Cardiac fibroblast (primary cell): Measurements from ENCODE around the gene ALG1.
"Not testable (repeated sequence)": the region's sequence is repeated elsewhere in the genome, so short reads cannot be mapped to it uniquely, and the experiment has no call there.

Experiments
- DNase-seq, 2 donors: peaks; one replicate each; pipeline versions ENCODE4 v3.0.0 to v3.0.0-alpha.2; 2010; ENCODE audit warnings: low read depth in 2 of 2
- H3K4me3 ChIP-seq, 2 donors: replicated peaks in 1 of 2; 1 replicate in 1 of 2; 2 replicates in 1 of 2; pipeline ENCODE4 v1.5.1; 2011; ENCODE audit warnings: low read depth in 2 of 2, low read length in 2 of 2, mild to moderate bottlenecking in 2 of 2, moderate library complexity in 1 of 2
- CTCF ChIP-seq: IDR thresholded peaks from one replicate; pipeline ENCODE4 v1.5.1; 2011; ENCODE audit warnings: low read depth, mild to moderate bottlenecking, low read length, inconsistent platforms

ALG1 gene

GRCh38 chr16:5084802-5085201 lies 13.2 kb downstream of the ALG1 start:
- DNase-seq: peak; percentile 66 to 73
- H3K4me3 ChIP-seq: not testable (repeated sequence)
- TF ChIP-seq CTCF: peak; percentile 64

GRCh38 chr16:5085716-5086115 lies 14.1 kb downstream of the ALG1 start:
- H3K4me3 ChIP-seq, DNase-seq: not testable (repeated sequence)

DNA sequence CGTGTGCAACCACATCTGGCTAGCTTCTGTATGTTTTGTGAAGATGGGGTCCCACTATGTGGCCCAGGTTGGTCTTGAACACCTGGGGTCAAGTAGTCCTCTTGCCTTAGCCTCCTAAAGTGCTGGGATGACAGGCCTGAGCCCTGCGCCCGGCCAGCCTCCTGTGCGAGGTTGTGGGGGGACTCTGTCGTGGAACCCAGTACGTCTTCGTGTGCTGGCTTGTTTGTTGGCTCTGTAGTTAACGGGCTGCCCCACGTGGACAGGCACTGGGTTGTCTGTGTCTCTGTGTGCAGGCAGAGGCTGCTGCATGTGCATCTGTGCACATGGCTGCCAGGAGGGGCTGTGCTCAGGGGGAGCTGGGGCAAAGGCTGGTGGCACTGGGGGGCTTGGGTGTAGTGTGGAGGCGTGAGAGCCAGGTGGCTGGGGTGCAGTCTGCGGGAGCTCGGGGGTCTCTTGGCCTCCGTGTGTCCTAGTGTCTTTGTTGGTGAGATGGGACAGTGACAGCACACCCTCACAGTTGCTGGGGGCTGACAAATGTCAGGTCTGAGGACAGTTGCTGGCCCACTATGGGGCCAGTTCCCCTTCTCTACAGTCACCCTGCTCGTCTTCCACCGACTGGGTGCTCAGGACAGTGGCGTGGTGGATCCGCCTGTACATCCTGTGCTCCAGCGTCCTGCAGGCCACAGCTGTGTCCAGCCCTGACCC lies 16.6 kb downstream of the ALG1 start:
- not testable (repeated sequence) for DNase-seq, H3K4me3 ChIP-seq

DNA sequence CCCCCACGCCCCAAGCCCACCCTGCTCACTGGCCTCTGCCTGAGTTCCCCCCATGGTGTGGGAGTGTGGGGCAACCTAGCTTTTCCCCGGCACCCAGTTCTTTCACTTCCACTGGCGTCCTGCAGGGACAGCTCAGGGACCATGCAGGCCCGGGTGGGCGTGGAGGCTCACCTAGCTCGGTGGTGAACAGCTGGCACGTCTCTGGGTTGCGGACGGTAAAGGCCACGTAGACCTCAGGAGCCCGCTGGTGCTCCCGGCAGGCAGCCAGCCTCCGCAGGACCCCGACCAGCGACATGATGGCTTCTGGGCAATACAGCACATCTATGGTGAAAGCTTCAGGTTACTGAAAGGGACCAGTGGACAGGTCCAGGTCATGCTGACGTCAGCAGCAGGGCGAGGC lies 17.3 kb downstream of the ALG1 start:
- DNase-seq, H3K4me3 ChIP-seq: not testable (repeated sequence)

- not testable (repeated sequence) for DNase-seq, H3K4me3 ChIP-seq
Observed at GRCh38 chr16:5089911-5090555, 18.4 kb downstream of the ALG1 start.

GRCh38 chr16:5090592-5090991 lies 18.9 kb downstream of the ALG1 start:
- H3K4me3 ChIP-seq, DNase-seq: not testable (repeated sequence)

DNA sequence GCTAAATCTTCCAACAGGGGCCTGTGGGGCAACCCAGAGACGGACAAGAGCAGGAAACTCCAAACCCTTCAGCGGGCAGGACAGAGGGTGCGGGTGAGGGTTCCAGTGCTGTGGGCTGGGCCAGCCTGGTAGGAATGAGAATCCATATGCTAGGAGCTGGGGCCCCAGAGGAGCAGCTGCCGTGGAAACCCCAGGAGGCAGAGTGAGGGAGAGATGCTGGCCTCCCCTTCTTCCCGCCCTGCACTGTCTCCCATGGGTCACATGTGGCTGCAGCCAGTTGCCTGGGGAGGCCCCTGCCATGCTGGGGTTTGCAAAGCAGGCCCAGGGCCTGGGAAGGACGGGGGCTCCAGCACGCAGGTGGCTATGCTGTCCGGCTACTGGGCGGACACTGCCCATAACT lies 21.4 kb downstream of the ALG1 start:
- not testable (repeated sequence) for H3K4me3 ChIP-seq, DNase-seq

DNA sequence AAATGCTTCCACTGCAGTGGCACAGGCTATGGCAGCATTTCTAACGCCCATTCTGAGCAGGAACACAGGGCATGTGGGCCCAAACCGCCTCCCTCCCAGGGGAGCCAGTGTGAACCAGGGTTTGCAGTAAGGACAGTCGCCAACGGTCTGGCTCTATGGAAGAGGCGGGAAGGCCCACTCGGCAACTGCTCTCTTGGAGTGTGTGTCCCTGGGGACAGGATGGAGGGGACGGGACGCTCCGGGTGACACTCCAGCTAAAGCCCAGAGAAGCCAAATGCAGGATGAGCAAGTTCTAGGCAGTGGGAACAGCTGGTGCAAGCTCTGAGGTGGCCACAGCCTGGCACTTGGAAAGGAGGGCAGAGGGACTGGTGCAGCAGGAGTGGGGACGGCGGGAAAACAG lies 22.1 kb downstream of the ALG1 start:
- H3K4me3 ChIP-seq, DNase-seq: not testable (repeated sequence)

- DNase-seq, H3K4me3 ChIP-seq: not testable (repeated sequence)
Observed at GRCh38 chr16:5095145-5095830, 23.6 kb downstream of the ALG1 start.

DNA sequence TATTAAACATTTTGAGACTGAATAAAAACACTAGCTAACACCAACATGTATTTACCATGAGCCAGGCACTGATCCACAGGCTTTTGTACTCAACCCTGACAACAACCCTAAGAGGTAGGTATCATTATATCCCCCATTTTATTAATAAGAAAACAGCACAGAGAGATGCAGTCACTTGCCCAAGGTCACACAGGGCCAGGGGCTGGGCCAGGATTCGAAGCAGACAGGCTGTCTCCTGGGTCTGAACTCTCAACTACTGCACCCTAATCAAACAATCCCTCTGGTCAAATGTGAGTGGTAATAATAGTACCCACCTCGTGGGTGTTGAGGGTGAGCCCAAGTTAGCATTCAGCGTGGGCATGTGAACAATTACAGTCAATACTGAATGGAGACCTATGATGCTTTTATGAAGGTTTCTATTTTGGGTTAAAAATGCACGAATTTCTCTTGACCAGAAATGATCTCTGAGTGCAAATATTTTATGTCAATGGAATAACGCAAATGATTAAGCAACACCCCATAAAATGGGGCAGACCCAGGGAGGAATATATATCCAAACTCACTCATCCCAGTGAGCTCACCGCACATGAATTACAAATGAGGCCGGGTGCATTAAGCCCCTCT lies 24.9 kb downstream of the ALG1 start:
- not testable (repeated sequence) for DNase-seq
- peak overlapping the region; percentile 57 to 67 for H3K4me3 ChIP-seq

GRCh38 chr16:5097061-5097469 lies 25.4 kb downstream of the ALG1 start:
- peak overlapping the region; percentile 57 to 67 for H3K4me3 ChIP-seq
- peak; percentile 8 to 20 for DNase-seq

DNA sequence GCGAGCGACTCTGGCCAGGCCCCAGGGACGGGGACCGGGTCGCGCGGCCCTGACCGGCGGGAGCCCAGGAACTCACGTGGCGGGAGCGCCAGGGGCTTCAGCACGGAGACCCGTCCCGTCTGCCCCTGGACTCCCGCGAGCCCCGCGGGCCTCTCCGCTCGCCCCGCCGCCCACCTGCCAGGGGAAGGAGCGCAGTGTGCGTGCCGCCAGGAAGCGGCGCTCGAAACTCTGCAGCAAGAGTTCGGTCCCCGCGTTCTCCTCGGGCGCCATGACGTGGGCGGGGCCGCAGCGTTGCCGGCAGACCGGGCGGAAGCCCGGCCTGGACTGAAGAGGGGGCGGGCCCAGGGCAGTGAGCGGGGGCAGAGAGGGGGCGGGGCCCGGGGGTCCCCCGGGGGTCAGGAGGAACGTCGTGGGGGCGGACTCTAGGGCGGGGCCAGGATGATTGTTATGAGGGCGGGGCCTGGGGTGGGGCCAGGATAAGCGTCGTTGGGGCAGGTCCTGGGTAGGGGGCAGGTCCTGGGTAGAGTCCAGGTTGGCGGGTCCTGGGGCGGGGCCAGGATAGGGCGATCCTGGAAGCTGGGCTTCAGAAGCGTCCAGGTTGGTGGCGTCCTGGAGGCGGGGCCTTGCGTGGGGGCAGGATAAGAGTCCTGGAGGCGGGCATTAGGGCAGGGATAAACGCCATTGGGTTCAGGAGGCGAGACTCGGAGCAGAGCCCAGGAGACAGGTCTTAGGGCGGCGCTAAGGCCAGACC lies 26.0 kb downstream of the ALG1 start, which contains the start of gene EEF2KMT:
EEF2KMT (minus strand) TSS at position 326 of the 751 bp plus-strand sequence; CDS start at position 270, 56 bp downstream.
- H3K4me3 ChIP-seq: peak within 1 kb of the TSS; percentile 57 to 67
- DNase-seq: peak; percentile 100

DNA sequence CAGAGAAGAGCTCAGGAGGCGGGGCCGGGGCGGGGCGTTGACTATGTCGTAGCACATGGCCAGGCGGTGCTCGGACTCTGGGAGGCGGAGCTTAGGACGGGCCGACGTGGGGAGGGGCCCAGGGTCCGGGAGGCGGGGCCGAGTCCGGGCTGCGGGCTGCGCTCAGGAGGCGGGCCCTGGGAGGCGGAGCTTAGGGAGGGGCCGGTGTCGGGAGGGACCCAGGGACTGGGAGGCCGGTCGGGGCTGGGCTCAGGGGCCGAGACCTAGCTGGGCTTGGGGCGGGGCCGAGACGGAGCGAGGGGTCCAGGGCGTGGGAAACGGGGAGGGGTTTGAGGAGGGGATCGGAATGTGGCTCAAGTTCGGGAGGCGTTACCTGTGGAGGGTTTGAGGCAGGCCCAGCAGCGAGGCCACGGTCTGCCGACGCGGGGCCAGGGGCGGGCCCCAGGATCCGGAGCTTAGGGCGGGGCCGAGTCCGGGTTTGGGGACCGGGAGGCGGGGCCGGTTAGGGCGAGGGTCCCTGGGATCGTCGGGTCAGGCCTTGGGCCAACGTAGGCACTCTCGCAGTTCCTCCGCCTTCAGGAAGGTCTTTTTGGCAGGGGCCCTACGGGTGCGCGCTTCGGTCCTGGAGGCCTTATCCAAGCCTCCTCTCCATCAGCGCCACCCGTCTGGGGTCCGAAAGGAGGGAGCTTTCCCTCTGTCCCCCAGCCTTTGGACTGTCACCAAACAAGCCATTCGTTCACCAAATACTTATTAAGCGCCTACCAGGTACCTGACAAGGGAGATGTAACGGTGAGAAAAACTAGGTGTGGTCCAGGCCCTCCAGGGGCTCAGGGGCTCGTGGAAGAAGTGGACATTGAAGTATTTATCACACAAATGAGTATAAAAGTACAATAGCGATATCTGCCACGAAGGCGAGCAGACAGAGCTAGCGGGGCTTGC lies 26.8 kb downstream of the ALG1 start:
- DNase-seq: peak; percentile 69 to 83

DNA sequence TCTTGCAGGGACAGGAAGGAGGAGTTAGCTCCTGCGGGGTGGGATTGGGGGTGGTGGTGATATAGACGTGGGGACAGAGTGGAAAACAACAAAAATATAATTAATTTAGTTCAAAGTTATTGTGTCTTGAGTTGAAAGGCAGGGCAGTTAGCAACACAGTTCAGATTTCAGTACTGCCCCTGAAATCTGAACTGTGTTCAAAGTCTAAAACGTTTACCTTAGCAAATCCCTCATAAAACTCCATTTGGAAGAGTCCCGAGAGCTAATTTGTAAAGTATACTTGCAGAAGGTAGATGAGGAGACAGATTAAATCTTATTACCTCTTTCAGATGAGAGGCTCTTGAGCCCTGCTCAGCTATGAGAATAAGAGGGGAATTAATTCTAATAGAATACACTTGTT lies 27.5 kb downstream of the ALG1 start:
- not testable (repeated sequence) for H3K4me3 ChIP-seq, DNase-seq

More for the DNA sequence above, 26.8 kb downstream of the ALG1 start:
- H3K4me3 ChIP-seq: peak overlapping the region; percentile 53 to 55

DNA sequence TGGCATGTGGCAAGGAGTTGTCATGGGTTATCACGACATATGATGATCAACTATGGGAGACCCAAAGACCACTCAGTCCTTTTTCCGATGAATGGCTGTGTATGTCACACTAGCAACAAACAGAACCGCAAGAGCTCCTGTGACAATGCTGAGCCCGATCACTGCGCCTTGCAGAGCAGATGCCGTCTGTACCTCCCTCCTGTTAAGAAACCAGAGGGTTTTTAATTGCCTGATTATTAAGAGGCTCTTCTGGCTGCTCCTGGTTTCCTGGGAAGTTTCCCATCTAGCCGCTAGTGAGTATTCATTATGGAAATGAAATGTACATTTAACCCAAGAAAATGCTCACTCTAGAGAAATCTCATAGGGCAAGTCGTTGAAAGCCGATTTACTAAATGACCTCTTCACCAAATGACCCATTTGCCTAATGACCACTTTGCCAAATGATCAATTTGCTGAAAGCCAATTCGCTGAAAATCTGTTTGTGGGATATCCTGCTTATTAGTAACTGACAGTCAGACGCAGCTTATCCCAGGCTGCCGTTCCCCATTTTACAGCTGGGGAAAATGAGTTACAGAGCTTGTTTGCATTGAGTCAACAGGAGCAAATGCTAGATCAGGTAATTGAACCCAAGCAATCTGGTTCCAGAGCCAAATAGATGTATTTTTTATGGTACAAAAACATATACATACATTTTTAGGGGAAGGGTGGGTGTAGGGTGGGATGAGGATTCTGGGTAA lies 31.8 kb downstream of the ALG1 start:
- DNase-seq: not testable (repeated sequence)

More for the DNA sequence above, 31.8 kb downstream of the ALG1 start:
- not testable (repeated sequence) for H3K4me3 ChIP-seq
